Astrocyte (in vitro differentiated cells and primary cell): ENCODE data around the gene LAMA5.

ENCODE experiments used
- CTCF ChIP-seq: IDR thresholded peaks from 2 replicates; pipeline ENCODE4 v1.5.1; 2011; ENCODE audit warnings: low read depth, mild to moderate bottlenecking, inconsistent platforms, low read length, moderate library complexity; ENCODE audit not compliant: insufficient read depth
- EZH2 ChIP-seq: IDR thresholded peaks from 2 replicates; pipeline ENCODE4 v1.6.1; 2012; ENCODE audit warnings: mild to moderate bottlenecking, low read length, inconsistent platforms; ENCODE audit not compliant: insufficient read depth

GRCh38 chr20:62293946-62294345 is 73.2 kb downstream of the LAMA5 start:
- TF ChIP-seq CTCF (no peak), EZH2 (no peak)
